H4 (cell line): ENCODE measurements around the gene CAMK4. TPM values are rescaled to one million over a fixed set of nuclear protein-coding genes. Genes with fewer than 3 reads are reported as not detected.
"Not testable (repeated sequence)": the region's sequence is repeated elsewhere in the genome, so short reads cannot be mapped to it uniquely, and the experiment has no call there.

Experiments
- DNase-seq: peaks from one replicate; pipeline ENCODE4 v3.0.0-alpha.2; 2015; ENCODE audit warnings: low spot score
- total RNA-seq: library from RNA; depleted of rRNA; stranded (reverse); fragments of >200 nt; shearing (Covaris generic); gene quantifications from 2 replicates; pipeline ENCODE4 v1.2.3, GENCODE V29; 2014

The CAMK4 gene
- total RNA-seq, 1 experiment from 2014 or later = 8.8 TPM

GRCh38 chr5:111256128-111256527 lies 31.9 kb downstream of the CAMK4 start:
- no peak for DNase-seq

GRCh38 chr5:111257610-111258009 lies 33.4 kb downstream of the CAMK4 start:
- not testable (repeated sequence) for DNase-seq

- DNase-seq = no peak
Measured at GRCh38 chr5:111259636-111260035, 35.5 kb downstream of the CAMK4 start.

- DNase-seq = no peak
Measured at GRCh38 chr5:111261610-111262009, 37.4 kb downstream of the CAMK4 start.

- DNase-seq = no peak
Measured at GRCh38 chr5:111262153-111262552, 38.0 kb downstream of the CAMK4 start.

GRCh38 chr5:111262815-111263214 lies 38.6 kb downstream of the CAMK4 start:
- no peak for DNase-seq

- no peak for DNase-seq
Measured at GRCh38 chr5:111266491-111266890, 42.3 kb downstream of the CAMK4 start.

GRCh38 chr5:111268300-111268699 lies 44.1 kb downstream of the CAMK4 start:
- DNase-seq = no peak

- no peak for DNase-seq
Measured at GRCh38 chr5:111271885-111272284, 47.7 kb downstream of the CAMK4 start.

- no peak for DNase-seq
Measured at GRCh38 chr5:111277061-111277460, 52.9 kb downstream of the CAMK4 start.

GRCh38 chr5:111278858-111279504 lies 54.8 kb downstream of the CAMK4 start:
- DNase-seq = peak; percentile 30

- DNase-seq = no peak
Measured at GRCh38 chr5:111280282-111280951, 56.2 kb downstream of the CAMK4 start.

- DNase-seq = no peak
Measured at GRCh38 chr5:111282798-111283197, 58.6 kb downstream of the CAMK4 start.

- DNase-seq = no peak
Measured at GRCh38 chr5:111284825-111285224, 60.6 kb downstream of the CAMK4 start.

GRCh38 chr5:111294551-111294950 lies 70.4 kb downstream of the CAMK4 start:
- DNase-seq = no peak

GRCh38 chr5:111295649-111296048 lies 71.5 kb downstream of the CAMK4 start:
- DNase-seq = no peak

- no peak for DNase-seq
Measured at GRCh38 chr5:111296570-111296969, 72.4 kb downstream of the CAMK4 start.

GRCh38 chr5:111299067-111299481 lies 74.9 kb downstream of the CAMK4 start:
- peak; percentile 75 for DNase-seq

- DNase-seq = no peak
Measured at GRCh38 chr5:111299831-111300432, 75.7 kb downstream of the CAMK4 start.

GRCh38 chr5:111301264-111301663 lies 77.1 kb downstream of the CAMK4 start:
- no peak for DNase-seq

GRCh38 chr5:111302043-111302442 lies 77.9 kb downstream of the CAMK4 start:
- not testable (repeated sequence) for DNase-seq

- DNase-seq = peak; percentile 19
Measured at GRCh38 chr5:111308951-111309350, 84.8 kb downstream of the CAMK4 start.

GRCh38 chr5:111309384-111309783 lies 85.2 kb downstream of the CAMK4 start:
- no peak for DNase-seq
